NCI-H128 (cell line): ENCODE measurements around the gene MICB.
"Not testable (repeated sequence)": the region's sequence is repeated elsewhere in the genome, so short reads cannot be mapped to it uniquely, and the experiment has no call there.

Source experiments
- DNase-seq: peaks from one replicate; lab custom pipeline; 2025; ENCODE audit not compliant: unreplicated experiment; lab: John Stamatoyannopoulos, UW

The MICB gene

DNA sequence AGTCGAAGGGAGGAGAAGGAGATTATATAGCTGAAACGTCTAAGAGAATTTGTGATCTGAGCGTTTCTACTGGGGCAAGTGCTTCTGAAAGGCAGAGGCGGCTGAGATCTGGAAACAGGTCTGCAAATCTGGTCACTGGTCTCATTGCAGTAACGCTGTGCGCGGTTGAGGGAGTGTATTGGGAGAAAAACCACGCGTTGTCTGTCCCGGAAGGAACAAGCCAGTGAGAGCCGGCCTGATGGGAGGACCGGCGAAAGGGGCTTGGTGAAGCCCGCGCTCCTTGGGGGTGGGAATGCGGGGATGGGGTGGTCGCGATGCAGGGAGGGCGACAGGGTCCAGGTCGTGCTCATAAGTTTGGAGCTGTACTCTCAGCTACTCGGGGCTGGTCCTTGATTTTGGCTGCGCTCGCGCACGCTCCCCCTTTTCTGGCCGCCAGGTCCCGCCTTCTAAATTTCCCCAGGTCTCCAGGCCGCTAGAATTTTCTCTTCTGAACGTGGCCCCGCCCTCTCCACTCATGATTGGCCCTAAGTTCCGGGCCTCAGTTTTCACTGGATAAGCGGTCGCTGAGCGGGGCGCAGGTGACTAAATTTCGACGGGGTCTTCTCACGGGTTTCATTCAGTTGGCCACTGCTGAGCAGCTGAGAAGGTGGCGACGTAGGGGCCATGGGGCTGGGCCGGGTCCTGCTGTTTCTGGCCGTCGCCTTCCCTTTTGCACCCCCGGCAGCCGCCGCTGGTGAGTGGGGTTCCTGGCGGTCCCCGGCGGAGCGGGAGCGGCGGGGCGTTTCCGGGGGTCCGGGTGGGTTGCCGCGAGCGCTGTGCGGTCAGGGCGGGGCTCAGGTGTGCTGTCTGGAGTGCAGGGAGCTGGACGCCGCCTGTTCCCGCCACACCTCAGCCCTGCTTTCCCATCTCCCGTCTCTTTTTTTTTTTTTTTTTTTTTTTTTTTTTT lies at the start of gene MICB:
MICB (plus strand) TSS at position 615 of the 946 bp plus-strand sequence; CDS start at position 664, 49 bp downstream.
- DNase-seq, result no peak

DNA sequence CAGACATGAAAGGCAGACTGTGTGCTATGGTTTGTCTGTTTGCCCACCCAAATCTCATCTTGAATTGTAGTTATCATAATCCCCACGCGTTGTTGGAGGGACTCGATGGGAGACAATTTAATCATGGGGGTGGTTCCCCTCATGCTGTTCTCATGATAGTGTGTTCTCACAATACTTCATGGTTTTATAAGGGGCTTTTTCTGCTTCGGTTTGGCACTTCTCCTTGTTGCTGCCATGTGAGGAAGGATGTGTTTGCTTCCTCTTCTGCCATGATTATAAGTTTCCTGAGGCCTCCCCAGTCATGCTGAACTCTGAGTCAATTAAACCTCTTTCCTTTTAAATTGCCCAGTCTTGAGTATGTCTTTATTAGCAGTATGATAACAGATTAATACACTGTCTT lies 47.2 kb upstream of the MICB start:
- DNase-seq, result no peak

DNA sequence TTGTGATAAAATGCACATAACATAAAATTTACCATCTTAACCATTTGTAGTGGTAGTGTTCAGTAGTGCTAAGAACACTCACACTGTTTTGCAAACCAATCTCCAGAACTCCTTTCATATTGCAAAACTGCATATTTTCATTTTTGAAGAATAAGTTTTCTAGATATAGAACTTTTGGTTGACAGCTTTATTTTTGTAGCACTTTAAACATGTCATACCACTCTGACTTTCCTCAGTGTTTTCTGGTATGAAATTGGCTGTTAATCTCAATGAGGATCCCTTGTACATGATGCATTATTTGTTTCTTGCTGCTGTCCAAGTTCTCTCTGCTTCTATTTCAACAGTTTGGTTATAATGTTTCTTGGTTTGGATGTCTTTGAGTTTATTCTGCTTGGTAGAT lies 45.1 kb upstream of the MICB start:
- no peak for DNase-seq

DNA sequence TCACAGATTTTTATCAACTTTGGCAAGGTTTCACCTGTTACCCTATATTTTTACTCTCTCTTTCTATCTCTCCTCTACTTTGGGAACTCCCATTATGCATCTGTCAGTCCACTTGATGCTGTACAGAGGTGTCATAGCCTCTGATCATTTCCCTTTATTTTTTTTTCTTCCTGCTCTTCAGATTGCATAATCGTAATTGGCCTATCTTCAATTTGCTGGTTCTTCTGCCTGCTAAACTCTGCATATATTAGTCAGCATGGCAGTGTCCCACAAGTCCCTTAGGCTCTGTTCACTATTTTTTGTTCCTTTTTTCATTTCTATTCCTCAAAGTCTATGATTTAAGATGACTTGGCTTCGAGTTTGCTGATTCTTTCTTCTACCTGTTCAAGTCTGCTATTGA lies 44.7 kb upstream of the MICB start:
- no peak for DNase-seq

DNA sequence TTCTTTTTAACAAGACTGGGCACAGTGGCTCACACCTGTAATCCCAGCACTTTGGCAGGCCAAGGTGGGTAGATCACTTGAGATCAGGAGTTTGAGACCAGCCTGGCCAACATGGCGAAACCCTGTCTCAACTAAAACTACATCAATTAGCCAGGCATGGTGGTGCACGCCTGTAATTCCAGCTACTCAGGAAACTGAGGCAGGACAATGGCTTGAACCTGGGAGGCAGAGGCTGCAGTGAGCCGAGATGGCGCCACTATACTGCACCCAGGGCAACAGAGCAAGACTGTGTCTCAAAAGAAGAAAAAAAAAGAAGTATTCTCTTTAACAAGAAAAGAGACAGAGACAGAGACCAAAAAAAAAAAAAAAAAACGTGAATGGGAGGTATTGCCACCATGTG lies 38.1 kb upstream of the MICB start:
- DNase-seq, result not testable (repeated sequence)

DNA sequence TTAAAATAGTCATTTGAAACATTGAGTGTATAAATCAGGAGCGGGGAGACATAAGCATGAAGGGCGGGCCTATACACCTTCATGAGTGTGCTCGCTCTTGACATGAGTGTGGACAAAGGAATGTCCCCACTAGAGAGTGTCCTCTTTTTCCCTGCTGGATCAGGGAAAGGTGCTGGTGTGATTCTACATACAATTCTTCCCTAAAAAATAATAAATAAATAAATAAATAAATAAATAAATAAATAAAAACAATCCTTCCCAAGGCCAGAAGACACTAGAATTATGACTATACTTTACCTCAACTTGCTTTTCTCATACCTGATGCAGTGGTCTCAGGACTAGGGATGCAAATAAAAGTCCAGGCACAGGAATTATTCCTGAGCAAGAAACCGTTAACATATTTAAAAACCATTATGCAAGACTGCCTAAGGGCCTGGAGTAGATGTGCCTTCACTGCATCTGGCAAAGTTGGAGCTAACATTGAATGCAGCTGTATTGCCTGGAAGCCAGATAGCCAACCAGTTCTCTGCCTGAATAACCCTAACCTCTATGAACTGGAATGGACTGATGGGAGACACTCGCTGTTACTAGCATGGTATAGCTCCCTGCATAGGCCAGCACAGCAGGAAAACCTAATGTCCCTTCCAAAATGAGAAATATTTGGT lies 37.5 kb upstream of the MICB start:
- DNase-seq, result no peak

DNA sequence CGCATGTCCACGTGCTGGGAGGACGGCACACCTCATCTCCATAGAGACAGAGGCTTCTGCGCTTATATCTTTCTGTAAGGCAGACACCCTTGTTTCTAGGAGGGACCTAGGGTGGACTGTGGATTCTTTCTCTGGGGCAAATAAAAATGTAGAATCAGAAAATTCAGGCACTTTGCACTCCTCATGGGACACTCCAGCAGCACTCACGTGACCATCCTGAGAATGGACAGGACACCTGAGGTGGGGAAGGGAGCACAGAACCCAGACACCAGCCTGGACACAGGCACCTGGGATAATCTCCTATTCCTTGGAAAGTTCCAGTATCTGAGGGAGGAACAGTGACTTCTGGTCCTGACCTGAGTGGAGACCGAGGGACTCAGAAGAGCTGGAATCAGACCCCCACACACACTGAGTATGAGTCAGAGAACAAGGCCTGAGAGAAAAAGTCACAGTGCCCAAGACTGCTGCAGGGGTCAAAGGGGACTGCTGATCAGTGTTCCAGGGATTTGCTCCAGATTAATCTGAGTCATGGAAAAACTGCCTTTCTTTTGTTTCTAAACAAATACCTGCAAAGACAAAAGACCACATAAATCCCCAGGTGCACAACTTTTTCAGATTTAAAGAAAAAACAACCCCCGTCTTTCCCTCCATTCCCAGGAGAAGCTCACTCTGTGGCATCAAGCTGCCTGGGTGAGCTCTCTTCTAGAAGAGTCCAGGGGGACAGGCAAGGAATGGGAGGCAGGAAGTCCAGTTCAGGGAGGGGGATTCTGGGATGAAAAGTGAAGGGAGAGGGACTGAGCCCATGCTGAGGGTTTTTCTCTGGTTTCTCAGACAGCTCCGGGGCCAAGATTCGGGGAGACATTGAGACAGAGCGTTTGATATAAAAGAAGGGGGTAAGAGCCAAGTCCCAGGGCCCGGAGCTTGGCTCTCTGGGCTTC lies 35.6 kb upstream of the MICB start:
- DNase-seq, result no peak

DNA sequence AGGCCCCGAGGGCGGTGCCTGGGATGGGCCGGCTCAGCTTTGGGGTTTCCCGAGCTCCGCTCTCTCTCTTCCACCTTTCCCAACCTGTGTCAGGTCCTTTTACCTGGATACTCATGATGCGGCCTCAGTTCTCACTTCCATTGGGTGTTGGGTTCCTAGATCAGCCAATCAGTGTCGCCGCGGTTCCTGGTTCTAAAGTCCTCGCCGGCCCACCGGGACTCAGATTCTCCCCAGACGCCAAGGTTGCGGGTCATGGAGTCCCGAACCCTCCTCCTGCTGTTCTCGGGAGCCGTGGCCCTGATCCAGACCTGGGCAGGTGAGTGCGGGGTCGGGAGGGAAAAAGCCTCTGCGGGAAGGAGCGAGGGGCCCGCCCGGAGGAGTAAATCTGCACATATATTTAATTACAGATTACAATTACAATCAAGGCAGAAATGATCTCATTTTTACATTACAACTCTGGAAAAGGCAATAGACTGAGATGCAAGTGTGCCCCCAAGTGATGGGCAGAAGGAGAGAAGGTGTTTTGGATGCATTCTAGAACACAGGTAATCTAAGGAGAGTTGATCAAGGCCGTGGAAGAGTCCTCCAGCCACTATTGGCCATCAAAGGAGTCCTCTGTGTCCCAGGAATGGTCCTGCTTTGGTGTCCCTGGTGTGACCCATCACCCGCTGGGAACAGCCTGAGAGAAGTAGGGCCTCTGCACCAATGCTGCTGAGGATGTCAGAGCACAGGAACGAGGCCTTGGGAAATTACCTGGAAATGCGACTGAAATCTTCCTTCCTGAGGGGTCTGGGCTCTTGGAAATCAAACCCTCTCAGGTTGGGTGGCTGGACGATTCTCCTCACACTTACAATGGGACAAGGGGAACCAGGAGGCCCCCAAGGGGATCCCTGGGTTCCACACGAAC lies 34.7 kb upstream of the MICB start:
- no peak for DNase-seq

DNA sequence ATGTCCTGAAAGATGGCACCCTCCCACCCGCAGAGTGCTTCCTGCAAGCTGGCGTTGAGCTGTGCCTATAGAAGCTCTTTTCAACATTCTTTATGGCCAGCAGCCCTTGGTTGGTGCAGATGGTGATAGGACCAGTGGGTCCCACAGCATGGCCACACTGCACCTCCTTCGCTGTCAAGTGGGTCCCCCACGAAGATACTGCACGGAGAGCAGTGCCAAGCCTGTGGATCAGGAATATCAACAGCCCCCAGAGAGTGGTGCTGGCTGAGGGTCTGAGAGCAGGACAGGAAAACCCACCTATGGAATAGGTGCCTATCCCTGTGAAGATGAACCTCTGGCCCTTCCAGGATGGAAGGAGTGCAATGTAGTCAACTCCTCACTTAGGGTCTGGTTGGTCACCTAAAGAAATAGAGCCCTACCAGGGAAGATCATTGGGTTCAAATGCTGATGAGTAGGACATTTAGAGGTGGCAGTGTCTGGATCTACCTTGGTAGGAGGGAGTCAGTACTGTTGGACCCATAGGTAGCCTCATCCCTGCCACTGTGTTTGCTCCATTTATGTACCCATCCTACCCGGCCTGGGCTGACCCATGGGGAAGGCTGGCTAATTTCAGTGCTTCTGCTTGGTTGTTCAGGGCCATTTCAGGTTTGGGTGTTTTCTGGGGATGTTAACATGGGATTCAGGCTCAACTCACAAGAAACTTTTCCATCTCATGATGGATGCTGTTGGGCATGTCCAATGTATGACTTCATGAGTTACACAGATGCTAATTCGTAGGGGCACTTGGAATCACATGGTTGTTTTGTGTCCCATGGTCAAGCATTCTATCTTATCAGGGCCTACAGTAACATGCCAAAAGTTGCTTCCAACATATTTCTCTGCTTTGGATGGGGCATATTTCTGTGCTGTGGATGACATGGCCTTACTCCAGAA lies 33.4 kb upstream of the MICB start:
- DNase-seq, result no peak

DNA sequence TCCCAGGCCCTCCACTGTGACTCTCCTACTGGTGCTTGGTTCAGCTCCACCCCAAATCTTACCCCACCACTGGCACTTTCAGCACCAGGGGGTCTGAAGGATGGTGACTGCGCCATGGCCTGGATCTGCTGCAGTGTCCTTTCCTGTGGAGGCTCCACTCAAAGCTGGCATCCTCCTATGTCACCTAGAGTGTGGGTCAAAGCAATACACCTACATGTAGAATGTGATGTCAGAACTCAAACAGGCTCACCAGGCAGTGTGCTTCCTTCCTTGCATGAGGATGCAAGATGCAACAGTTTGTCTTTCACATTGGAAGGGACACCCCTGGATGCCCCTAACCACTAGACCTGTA lies 32.8 kb upstream of the MICB start:
- no peak for DNase-seq

DNA sequence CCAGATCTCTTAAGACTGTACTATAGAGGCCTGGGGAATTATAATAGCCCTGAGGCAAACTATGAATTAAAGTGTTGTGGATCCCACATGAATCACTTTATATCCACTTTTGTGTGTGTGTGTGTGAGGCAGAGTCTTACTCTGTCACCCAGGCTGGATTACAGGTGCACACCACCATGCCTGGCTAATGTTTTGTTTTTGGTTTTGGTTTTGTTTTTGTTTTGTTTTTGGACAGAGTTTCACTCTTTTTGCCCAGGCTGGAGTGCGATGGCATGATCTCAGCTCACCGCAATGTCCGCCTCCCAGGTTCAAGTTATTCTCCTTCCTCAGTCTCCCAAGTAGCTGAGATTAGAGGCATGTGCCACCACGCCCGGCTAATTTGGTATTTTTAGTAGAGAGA lies 32.2 kb upstream of the MICB start:
- DNase-seq, result no peak

DNA sequence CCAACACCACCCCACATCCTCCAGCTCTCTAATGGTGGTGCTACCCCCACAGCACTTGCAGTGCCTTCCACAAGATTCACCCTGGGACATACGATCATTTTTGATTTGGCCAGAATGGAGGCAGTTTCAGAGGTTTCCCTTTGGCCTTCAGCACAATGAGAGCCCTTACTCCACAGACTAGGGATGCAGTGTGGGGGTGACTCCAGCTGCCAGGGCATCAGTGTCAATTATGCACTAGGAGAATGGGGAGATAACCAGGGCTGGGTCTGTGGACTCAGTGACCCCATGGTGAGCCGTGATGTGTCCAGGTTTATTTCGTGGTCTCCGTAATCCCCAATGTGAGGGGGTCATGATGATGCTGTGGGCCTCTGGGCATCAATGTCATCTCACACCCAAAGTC lies 31.5 kb upstream of the MICB start:
- DNase-seq, result no peak

DNA sequence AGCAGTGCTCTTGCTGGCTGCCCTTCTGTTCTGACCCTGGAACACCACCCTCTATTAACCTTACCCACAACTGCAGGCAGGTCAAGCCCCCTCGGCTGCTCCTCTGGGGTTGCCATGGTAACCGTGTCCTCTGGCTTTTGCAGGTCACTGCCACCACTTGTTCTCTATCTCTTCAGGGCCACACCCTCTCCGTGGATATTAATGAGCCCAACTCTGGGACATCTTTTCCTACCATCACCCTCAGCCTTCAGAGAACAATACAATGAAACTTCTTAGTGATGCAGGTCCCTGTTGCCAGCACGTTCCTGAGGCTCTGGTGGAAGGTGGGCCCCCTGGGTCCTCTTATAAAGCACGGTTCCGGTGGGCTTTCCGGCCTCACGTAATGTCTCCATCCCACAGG lies 30.8 kb upstream of the MICB start:
- DNase-seq, result no peak

DNA sequence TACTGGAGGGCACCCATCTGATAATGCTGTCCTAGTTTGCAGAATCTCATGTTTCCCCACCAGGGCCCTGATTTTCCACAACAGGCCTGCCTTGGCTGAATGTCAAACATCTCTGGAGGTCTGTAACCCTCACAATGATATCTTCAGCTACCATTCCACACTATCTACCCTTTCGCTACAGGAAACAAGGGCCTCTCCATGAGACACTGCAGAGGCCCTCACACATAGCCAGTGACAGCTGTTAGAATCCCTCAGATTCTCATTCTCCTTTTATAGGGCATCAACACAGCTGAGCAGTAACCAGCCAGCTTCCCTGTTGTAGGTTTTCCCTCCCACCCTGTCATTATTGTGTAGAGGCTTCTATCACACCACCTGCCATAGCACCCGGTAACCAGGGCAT lies 29.6 kb upstream of the MICB start:
- DNase-seq, result no peak

DNA sequence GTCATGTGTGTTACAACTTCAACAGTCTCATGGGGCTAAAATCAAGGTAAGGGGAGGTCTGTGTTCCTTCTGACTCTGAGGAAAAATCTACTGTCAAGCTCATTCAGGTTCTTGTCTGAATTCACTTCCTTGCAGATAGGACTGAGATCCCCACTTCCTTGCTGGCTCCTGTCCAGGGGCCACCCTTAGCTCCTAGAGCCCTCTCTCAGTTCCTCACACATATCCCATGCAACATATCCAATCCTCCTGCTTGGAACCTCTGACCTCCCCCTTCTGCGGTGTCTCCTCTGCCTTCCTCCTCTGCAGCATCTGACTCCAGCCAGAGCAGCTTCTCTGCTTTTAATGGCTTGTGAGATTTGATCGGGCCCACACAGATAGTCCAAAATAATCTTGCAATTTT lies 27.1 kb upstream of the MICB start:
- no peak for DNase-seq

DNA sequence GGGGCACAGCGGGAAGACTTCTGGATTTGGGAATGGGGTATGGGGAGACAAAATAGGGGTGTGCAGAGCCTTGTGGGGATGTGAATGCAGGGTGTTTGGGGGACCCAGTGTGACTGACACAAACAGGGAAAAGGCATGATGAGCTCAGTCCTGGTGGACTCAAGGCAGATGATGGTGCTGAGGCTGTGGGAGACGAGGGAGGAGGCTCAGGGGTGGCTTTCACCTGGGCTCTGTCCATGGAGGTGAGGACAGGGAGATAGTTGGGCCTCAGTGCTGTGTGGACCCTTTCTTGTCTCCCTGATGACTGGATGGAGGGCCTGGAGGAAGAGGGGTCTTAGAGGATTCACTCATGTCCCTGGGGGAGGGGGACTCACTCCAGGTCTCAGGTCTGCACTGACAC lies 26.2 kb upstream of the MICB start:
- no peak for DNase-seq

DNA sequence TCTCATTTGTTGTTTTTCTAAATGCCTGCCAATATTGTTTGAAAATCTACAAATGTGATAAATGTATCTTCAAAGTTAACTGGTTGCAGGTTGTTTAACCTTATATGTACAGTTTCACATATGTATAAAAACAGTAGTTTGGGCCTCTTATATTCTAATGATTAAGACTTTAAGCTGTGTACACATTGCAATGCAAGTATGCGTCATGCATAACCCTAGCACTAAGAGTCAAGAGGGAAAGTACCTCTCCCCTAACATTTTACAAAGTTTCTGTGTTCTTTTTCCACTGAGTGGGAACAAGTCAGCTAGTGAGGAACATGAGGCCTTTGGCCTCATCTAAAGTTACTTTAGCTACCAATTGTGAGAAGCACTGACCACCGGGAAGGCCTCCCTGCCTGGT lies 25.7 kb upstream of the MICB start:
- no peak for DNase-seq

DNA sequence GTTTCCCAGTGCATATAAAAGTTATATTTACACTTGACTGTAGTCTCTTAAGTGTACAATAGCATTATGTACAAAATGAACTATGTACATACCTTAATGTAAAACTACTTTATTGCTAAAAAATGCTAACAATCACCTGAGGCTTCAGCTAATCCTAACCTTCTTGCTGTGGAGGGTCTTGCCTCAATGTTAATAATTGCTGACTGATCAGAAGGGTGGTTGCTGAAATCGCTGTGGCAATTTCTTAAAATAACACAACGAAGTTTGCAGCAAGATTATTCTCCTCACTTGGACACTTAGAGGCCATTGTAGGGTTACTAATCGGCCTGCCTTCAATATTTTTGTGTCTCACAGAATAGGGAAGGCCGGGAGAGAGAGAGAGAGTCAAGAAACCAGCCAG lies 24.7 kb upstream of the MICB start:
- no peak for DNase-seq
